ENCODE data around the gene GP5. TPM values are rescaled to one million over a fixed set of nuclear protein-coding genes. Genes with fewer than 3 reads are reported as not detected.
A peak's percentile ranks its signal among the peaks of the same experiment; 100 is the strongest.

Gene GP5
- total and polyA plus RNA-seq, 4 donors = 0.03 to 3.3 (median 0.16) TPM

- no peak overlapping the region for H3K4me3 ChIP-seq (ENCODE audit: low read depth in 1 of 3, low read length in 3 of 3)
- H3K4me1 ChIP-seq (ENCODE audit: control insufficient read depth in 4 of 4, insufficient read depth in 4 of 4, low read length in 3 of 4) = peaks cover 0 to 9% (median 4%) of the 10 kb centered on the region in 4 donors
- DNase-seq (ENCODE audit: low spot score) = no peak
- H3K9me3 ChIP-seq (ENCODE audit: control insufficient read depth in 4 of 4, low read length in 3 of 4) = no peaks in the 10 kb centered on the region
- TF ChIP-seq HNF4A (conservative IDR thresholded peaks at IDR 0.05) (no peak), TAF1 (conservative IDR thresholded peaks at IDR 0.05) (no peak), RXRA (IDR thresholded peaks at IDR 0.05) (no peak), RAD21 (IDR thresholded peaks at IDR 0.05) (no peak), NR2F2 (IDR thresholded peaks at IDR 0.05) (no peak), FOXA2 (IDR thresholded peaks at IDR 0.05) (no peak), GABPA (IDR thresholded peaks at IDR 0.05 in 1 of 2, conservative IDR thresholded peaks at IDR 0.05 in 1 of 2) (no peak), SP1 (IDR thresholded peaks at IDR 0.05) (no peak), HNF4G (IDR thresholded peaks at IDR 0.05) (no peak), FOXA1 (IDR thresholded peaks at IDR 0.05) (no peak)
- TF ChIP-seq, protein P1, sequence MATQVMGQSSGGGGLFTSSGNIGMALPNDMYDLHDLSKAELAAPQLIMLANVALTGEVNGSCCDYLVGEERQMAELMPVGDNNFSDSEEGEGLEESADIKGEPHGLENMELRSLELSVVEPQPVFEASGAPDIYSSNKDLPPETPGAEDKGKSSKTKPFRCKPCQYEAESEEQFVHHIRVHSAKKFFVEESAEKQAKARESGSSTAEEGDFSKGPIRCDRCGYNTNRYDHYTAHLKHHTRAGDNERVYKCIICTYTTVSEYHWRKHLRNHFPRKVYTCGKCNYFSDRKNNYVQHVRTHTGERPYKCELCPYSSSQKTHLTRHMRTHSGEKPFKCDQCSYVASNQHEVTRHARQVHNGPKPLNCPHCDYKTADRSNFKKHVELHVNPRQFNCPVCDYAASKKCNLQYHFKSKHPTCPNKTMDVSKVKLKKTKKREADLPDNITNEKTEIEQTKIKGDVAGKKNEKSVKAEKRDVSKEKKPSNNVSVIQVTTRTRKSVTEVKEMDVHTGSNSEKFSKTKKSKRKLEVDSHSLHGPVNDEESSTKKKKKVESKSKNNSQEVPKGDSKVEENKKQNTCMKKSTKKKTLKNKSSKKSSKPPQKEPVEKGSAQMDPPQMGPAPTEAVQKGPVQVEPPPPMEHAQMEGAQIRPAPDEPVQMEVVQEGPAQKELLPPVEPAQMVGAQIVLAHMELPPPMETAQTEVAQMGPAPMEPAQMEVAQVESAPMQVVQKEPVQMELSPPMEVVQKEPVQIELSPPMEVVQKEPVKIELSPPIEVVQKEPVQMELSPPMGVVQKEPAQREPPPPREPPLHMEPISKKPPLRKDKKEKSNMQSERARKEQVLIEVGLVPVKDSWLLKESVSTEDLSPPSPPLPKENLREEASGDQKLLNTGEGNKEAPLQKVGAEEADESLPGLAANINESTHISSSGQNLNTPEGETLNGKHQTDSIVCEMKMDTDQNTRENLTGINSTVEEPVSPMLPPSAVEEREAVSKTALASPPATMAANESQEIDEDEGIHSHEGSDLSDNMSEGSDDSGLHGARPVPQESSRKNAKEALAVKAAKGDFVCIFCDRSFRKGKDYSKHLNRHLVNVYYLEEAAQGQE (IDR thresholded peaks at IDR 0.05) = no peak
- TF ChIP-seq, protein P2, sequence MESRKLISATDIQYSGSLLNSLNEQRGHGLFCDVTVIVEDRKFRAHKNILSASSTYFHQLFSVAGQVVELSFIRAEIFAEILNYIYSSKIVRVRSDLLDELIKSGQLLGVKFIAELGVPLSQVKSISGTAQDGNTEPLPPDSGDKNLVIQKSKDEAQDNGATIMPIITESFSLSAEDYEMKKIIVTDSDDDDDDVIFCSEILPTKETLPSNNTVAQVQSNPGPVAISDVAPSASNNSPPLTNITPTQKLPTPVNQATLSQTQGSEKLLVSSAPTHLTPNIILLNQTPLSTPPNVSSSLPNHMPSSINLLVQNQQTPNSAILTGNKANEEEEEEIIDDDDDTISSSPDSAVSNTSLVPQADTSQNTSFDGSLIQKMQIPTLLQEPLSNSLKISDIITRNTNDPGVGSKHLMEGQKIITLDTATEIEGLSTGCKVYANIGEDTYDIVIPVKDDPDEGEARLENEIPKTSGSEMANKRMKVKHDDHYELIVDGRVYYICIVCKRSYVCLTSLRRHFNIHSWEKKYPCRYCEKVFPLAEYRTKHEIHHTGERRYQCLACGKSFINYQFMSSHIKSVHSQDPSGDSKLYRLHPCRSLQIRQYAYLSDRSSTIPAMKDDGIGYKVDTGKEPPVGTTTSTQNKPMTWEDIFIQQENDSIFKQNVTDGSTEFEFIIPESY (IDR thresholded peaks at IDR 0.05) = no peak
- TF ChIP-seq, protein P3, sequence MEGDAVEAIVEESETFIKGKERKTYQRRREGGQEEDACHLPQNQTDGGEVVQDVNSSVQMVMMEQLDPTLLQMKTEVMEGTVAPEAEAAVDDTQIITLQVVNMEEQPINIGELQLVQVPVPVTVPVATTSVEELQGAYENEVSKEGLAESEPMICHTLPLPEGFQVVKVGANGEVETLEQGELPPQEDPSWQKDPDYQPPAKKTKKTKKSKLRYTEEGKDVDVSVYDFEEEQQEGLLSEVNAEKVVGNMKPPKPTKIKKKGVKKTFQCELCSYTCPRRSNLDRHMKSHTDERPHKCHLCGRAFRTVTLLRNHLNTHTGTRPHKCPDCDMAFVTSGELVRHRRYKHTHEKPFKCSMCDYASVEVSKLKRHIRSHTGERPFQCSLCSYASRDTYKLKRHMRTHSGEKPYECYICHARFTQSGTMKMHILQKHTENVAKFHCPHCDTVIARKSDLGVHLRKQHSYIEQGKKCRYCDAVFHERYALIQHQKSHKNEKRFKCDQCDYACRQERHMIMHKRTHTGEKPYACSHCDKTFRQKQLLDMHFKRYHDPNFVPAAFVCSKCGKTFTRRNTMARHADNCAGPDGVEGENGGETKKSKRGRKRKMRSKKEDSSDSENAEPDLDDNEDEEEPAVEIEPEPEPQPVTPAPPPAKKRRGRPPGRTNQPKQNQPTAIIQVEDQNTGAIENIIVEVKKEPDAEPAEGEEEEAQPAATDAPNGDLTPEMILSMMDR (IDR thresholded peaks at IDR 0.05; ENCODE audit: low read depth, low read length, missing input control) = no peak
- TF ChIP-seq, protein P4, sequence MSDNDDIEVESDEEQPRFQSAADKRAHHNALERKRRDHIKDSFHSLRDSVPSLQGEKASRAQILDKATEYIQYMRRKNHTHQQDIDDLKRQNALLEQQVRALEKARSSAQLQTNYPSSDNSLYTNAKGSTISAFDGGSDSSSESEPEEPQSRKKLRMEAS (IDR thresholded peaks at IDR 0.05) = no peak
- TF ChIP-seq, protein P5, sequence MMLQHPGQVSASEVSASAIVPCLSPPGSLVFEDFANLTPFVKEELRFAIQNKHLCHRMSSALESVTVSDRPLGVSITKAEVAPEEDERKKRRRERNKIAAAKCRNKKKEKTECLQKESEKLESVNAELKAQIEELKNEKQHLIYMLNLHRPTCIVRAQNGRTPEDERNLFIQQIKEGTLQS (IDR thresholded peaks at IDR 0.05) = no peak
- H3K27ac ChIP-seq (ENCODE audit: low read depth in 1 of 2, low read length in 2 of 2) = peak overlapping the region in 1 of 2 donors; percentile 22
- H3K9ac ChIP-seq (ENCODE audit: low read depth in 1 of 2, low read length in 2 of 2) = no peak overlapping the region
- WGBS = 83% methylated on average over 5 of the region's 5 CpGs
- H3K36me3 ChIP-seq (ENCODE audit: control insufficient read depth in 4 of 4, insufficient read depth in 3 of 4, low read depth in 1 of 4, low read length in 3 of 4) = peaks cover 10 to 13% (median 11%) of the 10 kb centered on the region in 4 donors
- no peaks in the 10 kb centered on the region for H3K27me3 ChIP-seq (ENCODE audit: control insufficient read depth in 4 of 4, insufficient read depth in 4 of 4, low read length in 3 of 4)
Measured at GRCh38 chr3:194346621-194347020, 52.4 kb downstream of the GP5 start.

- peaks cover 10 to 19% (median 16%) of the 10 kb centered on the region in 4 donors for H3K36me3 ChIP-seq (ENCODE audit: control insufficient read depth in 4 of 4, insufficient read depth in 3 of 4, low read depth in 1 of 4, low read length in 3 of 4)
- H3K27me3 ChIP-seq (ENCODE audit: control insufficient read depth in 4 of 4, insufficient read depth in 4 of 4, low read length in 3 of 4) = no peaks in the 10 kb centered on the region
- no peak overlapping the region for H3K9ac ChIP-seq (ENCODE audit: low read depth in 1 of 2, low read length in 2 of 2)
- H3K4me1 ChIP-seq (ENCODE audit: control insufficient read depth in 4 of 4, insufficient read depth in 4 of 4, low read length in 3 of 4) = peaks cover 0 to 6% (median 4%) of the 10 kb centered on the region in 4 donors
- 90% methylated on average over 9 of the region's 9 CpGs for WGBS
- no peaks in the 10 kb centered on the region for H3K9me3 ChIP-seq (ENCODE audit: control insufficient read depth in 4 of 4, low read length in 3 of 4)
- no peak overlapping the region for H3K27ac ChIP-seq (ENCODE audit: low read depth in 1 of 2, low read length in 2 of 2)
- no peak overlapping the region for H3K4me3 ChIP-seq (ENCODE audit: low read depth in 1 of 3, low read length in 3 of 3)
- TF ChIP-seq GABPA (IDR thresholded peaks at IDR 0.05 in 1 of 2, conservative IDR thresholded peaks at IDR 0.05 in 1 of 2) = no peak
- DNase-seq (ENCODE audit: low spot score) = no peak
Measured at GRCh38 chr3:194346035-194346434, 53.0 kb downstream of the GP5 start.

Other genes starting within 250 kb of the GP5 start
- gene CPN2, start 47.9 kb downstream of the GP5 start, total RNA-seq = 10 to 100 TPM; 20.4 to 87.9 TPM
- 100 to 1,000 TPM; 169 to 196 TPM for gene CPN2, start 47.9 kb downstream of the GP5 start, polyA plus RNA-seq
- under 1 TPM in 1 of 2 donors, not detected in 1; 0.08 TPM for gene LRRC15, start 29.5 kb downstream of the GP5 start, total RNA-seq
- under 1 TPM; 0.03 to 0.05 TPM for gene LRRC15, start 29.5 kb downstream of the GP5 start, polyA plus RNA-seq
- 100 to 1,000 TPM in 1 of 2 donors, 10 to 100 TPM in 1; 77.8 to 257 TPM for gene ATP13A3, start 87.7 kb upstream of the GP5 start, total RNA-seq
- gene ATP13A3, start 87.7 kb upstream of the GP5 start, polyA plus RNA-seq = 10 to 100 TPM; 33.6 to 35.1 TPM
- gene TMEM44, start 234.2 kb upstream of the GP5 start, total RNA-seq = 1 to 10 TPM; 3.4 to 5.0 TPM
- gene TMEM44, start 234.2 kb upstream of the GP5 start, polyA plus RNA-seq = 1 to 10 TPM; 1.8 to 3.0 TPM

All from liver (tissue), 9 donors.